Measurements from ENCODE around the gene CELF2.

- TF ChIP-seq, protein P1, sequence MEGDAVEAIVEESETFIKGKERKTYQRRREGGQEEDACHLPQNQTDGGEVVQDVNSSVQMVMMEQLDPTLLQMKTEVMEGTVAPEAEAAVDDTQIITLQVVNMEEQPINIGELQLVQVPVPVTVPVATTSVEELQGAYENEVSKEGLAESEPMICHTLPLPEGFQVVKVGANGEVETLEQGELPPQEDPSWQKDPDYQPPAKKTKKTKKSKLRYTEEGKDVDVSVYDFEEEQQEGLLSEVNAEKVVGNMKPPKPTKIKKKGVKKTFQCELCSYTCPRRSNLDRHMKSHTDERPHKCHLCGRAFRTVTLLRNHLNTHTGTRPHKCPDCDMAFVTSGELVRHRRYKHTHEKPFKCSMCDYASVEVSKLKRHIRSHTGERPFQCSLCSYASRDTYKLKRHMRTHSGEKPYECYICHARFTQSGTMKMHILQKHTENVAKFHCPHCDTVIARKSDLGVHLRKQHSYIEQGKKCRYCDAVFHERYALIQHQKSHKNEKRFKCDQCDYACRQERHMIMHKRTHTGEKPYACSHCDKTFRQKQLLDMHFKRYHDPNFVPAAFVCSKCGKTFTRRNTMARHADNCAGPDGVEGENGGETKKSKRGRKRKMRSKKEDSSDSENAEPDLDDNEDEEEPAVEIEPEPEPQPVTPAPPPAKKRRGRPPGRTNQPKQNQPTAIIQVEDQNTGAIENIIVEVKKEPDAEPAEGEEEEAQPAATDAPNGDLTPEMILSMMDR (IDR thresholded peaks at IDR 0.05 in 4 of 5, conservative IDR thresholded peaks at IDR 0.05 in 1 of 5): no peak
- TF ChIP-seq POLR2A (IDR thresholded peaks at IDR 0.05): no peak
Observed at GRCh38 chr10:11114269-11114668, 96.6 kb downstream of the CELF2 start.
